IPS-18a (cell line): ENCODE results near the gene LPAR5.
A peak's percentile ranks its signal among the peaks of the same experiment; 100 is the strongest.

Experiments used
- H3K27ac ChIP-seq: one replicate; pipeline ENCODE4 v1.5.1; 2013; ENCODE audit warnings: low read length
- H3K27me3 ChIP-seq: one replicate; pipeline ENCODE4 v1.6.1; 2013; ENCODE audit warnings: mild to moderate bottlenecking, low read length; ENCODE audit not compliant: control insufficient read depth, insufficient read depth
- H3K36me3 ChIP-seq: one replicate; pipeline ENCODE4 v1.6.1; 2013; ENCODE audit warnings: low read depth, low read length; ENCODE audit not compliant: control insufficient read depth
- H3K4me1 ChIP-seq: one replicate; pipeline ENCODE4 v1.6.1; 2013; ENCODE audit warnings: low read depth, low read length; ENCODE audit not compliant: control insufficient read depth
- H3K4me3 ChIP-seq: one replicate; pipeline ENCODE4 v1.5.1; 2013; ENCODE audit warnings: low read length
- H3K9ac ChIP-seq: one replicate; pipeline ENCODE4 v1.6.1; 2013; ENCODE audit warnings: mild to moderate bottlenecking, low read length, moderate library complexity
- H3K9me3 ChIP-seq: one replicate; pipeline ENCODE4 v1.6.1; 2013; ENCODE audit warnings: low read depth, low read length; ENCODE audit not compliant: control insufficient read depth

The LPAR5 gene

DNA sequence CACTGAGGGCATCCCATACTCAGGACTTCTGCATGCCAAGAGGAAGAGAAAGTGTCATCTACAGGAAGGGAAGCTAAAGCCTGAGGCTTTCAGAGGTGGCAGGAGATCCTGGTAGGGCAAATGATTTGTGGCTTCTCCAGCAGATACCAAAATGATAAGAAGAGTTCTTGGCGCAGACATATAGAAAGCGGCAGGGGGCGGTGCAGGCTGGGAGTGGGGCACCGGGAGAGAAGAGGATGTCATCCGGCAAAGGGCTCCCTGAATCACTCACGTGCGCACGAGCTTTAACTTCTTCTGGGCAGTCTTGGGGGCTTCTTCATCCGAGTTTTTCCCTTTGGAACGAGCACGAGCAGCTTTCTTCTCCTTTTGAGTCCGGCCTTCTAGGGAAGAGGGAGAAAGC is 16.6 kb upstream of the LPAR5 start:
- peaks cover 34% of the 10 kb centered on the region for H3K36me3 ChIP-seq

GRCh38 chr12:6650832-6651231 is 15.1 kb upstream of the LPAR5 start:
- Histone ChIP-seq H3K9ac (no peak overlapping the region), H3K9me3 (no peaks in the 10 kb centered on the region), H3K27me3 (peaks cover 8% of the 10 kb centered on the region), H3K4me3 (no peak overlapping the region), H3K4me1 (peaks cover 3% of the 10 kb centered on the region), H3K36me3 (peaks cover 26% of the 10 kb centered on the region), H3K27ac (no peak overlapping the region)

More for the DNA sequence above, 16.6 kb upstream of the LPAR5 start:
- Histone ChIP-seq H3K9ac (no peak overlapping the region), H3K4me3 (no peak overlapping the region), H3K27ac (no peak overlapping the region), H3K4me1 (no peaks in the 10 kb centered on the region), H3K9me3 (no peaks in the 10 kb centered on the region), H3K27me3 (no peaks in the 10 kb centered on the region)

DNA sequence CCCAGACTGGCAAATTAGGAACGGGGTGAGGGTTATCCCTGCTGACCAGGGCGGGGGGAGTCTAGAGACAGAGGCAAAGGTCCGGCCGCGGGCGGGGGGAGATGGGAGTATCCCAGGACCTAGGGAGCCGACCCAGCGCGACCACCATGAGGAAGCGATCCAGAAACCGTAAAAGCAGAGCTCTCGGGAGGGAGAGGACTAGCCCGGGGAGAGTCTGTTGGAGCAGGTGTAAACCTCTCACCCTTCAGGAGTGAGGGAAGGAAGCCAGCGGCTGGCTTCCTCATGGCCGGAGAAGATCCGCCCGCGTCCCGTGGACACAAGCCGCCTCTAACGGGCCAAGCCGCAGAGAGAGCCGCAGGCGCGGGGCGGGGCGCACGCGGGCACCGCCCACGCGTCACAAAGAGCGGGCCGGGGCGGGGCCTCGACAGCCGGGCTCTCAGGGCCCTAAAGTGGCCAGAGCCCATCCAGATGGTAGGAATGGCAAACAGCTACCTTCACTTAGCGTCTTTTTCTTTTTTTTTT is 11.4 kb upstream of the LPAR5 start, which contains the start of gene ACRBP:
Gene ACRBP, minus strand, starts transcription at position 350 of the 522 bp plus-strand sequence. Its CDS starts 66 bp downstream, at position 284.
- Histone ChIP-seq H3K4me1 (peaks cover 3% of the 10 kb centered on the region), H3K27me3 (peaks cover 8% of the 10 kb centered on the region), H3K4me3 (peak within 1 kb of the TSS; percentile 72), H3K9me3 (no peaks in the 10 kb centered on the region), H3K9ac (peak within 1 kb of the TSS; percentile 41), H3K27ac (no peak within 1 kb of the TSS), H3K36me3 (peaks cover 15% of the 10 kb centered on the region)

- Histone ChIP-seq H3K27ac (no peak overlapping the region), H3K4me3 (peak overlapping the region; percentile 72), H3K27me3 (peaks cover 11% of the 10 kb centered on the region), H3K9me3 (no peaks in the 10 kb centered on the region), H3K36me3 (peaks cover 14% of the 10 kb centered on the region), H3K9ac (peak overlapping the region; percentile 41), H3K4me1 (peaks cover 3% of the 10 kb centered on the region)
Measured at GRCh38 chr12:6646276-6647082, 10.7 kb upstream of the LPAR5 start.

DNA sequence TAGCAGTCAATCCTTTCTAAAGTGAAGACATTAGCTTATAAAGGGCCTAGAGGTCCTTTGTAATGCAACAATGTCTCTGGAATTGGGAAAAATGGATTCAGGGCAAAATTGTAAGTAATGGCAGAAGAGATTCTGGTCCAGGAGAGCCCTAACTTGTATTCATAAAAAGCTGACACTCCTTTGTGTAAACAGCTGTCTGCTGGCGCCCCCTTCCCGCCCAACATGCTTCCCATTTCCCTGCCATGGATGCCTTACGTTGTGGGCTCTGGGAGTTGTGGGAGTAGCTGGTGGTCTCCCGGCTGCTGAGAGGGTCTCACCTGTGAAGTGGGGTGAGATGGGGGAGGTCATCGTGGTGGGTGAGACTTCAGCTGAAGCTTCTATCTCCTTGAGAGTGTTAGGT is 9.1 kb upstream of the LPAR5 start:
- Histone ChIP-seq H3K4me3 (no peak overlapping the region), H3K27ac (no peak overlapping the region), H3K9ac (no peak overlapping the region), H3K9me3 (no peaks in the 10 kb centered on the region), H3K4me1 (peaks cover 3% of the 10 kb centered on the region), H3K36me3 (no peaks in the 10 kb centered on the region), H3K27me3 (peaks cover 14% of the 10 kb centered on the region)

DNA sequence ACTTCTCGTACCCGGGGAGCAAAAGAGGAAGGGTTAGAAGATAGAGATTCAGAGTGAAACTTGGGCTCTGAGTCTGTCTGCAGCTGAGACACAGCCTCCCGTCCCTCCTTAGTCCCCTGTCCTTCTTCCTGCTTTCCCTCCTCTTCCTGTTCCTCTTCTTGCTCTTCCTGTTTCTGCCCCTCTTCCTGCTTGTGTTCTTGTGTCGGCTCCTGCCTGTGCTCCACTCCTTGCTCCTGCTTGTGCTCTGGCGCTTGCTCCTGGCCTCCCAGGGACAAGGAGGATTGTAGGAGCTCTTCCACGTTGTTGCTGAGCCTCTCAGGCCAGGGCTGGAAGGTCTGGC is 8.5 kb upstream of the LPAR5 start:
- H3K4me3 ChIP-seq: no peak overlapping the region
- peaks cover 14% of the 10 kb centered on the region for H3K27me3 ChIP-seq
- peaks cover 3% of the 10 kb centered on the region for H3K4me1 ChIP-seq
- H3K36me3 ChIP-seq: no peaks in the 10 kb centered on the region
- no peaks in the 10 kb centered on the region for H3K9me3 ChIP-seq
- no peak overlapping the region for H3K27ac ChIP-seq
- H3K9ac ChIP-seq: no peak overlapping the region

DNA sequence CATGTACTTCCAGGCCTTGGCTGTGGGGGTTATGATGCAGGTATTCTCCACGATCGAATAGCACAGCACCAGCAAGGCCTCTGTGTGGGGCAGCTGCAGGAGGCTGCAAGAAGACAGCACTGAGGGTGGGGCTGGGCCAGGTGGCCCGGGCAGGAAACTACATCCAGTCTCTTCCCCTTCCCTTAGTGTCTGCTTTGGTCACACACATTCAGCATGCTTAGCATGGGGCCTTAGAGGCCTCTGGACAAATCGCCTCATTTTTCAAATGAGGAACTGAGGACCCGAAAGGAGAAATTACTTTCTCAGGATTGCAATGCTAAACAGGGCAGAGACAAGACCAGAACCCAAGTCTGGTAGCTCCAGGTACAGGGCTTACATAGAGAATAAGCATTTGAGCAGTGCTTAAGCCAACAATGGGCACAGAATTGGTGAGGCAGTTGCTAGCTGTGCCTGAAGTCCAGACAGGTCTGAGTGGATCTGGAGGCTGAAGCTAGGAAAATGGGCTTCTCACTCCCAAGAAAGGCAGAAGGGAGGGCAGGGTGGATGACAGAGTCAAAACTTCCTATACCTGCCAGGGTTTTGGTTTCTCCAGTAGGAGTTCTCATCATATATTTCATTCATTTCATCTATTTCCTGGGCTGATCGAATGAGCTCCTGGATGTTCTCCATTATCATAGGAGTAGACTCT is 8.0 kb upstream of the LPAR5 start:
- H3K4me1 ChIP-seq: peaks cover 3% of the 10 kb centered on the region

DNA sequence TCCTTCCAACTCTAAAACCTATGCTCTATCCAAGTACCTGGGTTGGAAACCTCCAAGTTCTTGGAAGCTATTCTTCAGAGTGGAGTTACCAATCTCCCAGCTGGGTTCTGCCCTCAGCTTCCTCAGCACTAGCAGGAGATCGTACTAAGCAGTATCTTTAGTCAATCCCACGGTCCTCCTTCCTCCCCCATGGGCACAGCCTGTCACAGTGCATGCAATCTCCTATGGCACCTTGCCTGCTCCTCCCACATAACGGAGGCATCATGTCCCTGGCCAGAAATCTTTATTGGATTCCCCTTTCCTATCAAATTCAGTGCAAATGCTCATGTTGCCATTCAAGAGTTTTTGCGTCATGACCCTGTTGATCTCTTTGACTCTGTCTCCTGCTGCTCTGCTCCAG is 5.4 kb upstream of the LPAR5 start:
- no peaks in the 10 kb centered on the region for H3K4me1 ChIP-seq

More for the DNA sequence above, 8.0 kb upstream of the LPAR5 start:
- H3K9ac ChIP-seq: no peak overlapping the region
- no peak overlapping the region for H3K27ac ChIP-seq
- no peaks in the 10 kb centered on the region for H3K36me3 ChIP-seq
- H3K4me3 ChIP-seq: no peak overlapping the region
- H3K9me3 ChIP-seq: no peaks in the 10 kb centered on the region
- H3K27me3 ChIP-seq: peaks cover 14% of the 10 kb centered on the region

GRCh38 chr12:6640497-6640896 is 4.7 kb upstream of the LPAR5 start:
- no peak overlapping the region for H3K4me3 ChIP-seq
- H3K36me3 ChIP-seq: no peaks in the 10 kb centered on the region
- H3K9me3 ChIP-seq: no peaks in the 10 kb centered on the region
- H3K9ac ChIP-seq: no peak overlapping the region
- no peak overlapping the region for H3K27ac ChIP-seq
- H3K4me1 ChIP-seq: no peaks in the 10 kb centered on the region
- peaks cover 6% of the 10 kb centered on the region for H3K27me3 ChIP-seq

More for the DNA sequence above, 5.4 kb upstream of the LPAR5 start:
- H3K27ac ChIP-seq: no peak overlapping the region
- no peaks in the 10 kb centered on the region for H3K36me3 ChIP-seq
- H3K27me3 ChIP-seq: peaks cover 6% of the 10 kb centered on the region
- H3K4me3 ChIP-seq: no peak overlapping the region
- no peak overlapping the region for H3K9ac ChIP-seq
- H3K9me3 ChIP-seq: no peaks in the 10 kb centered on the region

DNA sequence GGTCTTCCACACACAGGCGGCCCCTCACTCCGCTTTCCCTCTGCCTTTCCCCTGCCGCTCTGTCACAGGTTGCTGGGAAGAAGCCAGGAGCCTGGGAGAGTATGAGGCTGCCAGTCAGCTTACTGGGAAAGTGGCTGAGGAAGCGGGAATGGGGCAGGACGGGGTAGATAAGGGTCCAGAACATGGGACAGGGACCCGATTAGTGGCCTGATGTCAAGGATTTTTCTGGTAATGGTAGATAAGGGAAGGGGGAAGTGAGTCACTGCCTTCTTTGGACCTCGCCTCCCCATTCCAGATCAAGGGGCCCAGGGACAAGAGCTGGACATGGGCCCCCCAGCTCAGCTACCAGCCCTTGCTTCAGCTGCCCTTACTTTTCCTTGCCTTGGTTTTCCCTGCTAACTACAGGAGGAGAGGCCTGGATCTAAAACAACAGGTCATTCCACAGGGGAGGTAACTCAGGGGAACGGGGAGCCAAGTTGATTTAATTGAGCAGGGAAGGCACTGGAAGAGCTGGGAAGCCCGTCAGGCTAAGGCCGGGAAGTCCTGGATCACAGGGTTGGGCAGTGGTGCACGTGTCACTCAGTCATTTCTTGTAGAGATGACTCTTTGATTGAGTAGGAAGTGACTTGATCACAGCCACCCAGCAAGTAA is 3.5 kb upstream of the LPAR5 start:
- Histone ChIP-seq H3K9ac (no peak overlapping the region), H3K27ac (no peak overlapping the region), H3K4me1 (no peaks in the 10 kb centered on the region), H3K9me3 (no peaks in the 10 kb centered on the region), H3K27me3 (peaks cover 6% of the 10 kb centered on the region), H3K36me3 (no peaks in the 10 kb centered on the region), H3K4me3 (no peak overlapping the region)

- H3K9ac ChIP-seq: no peak overlapping the region
- H3K27ac ChIP-seq: no peak overlapping the region
- H3K36me3 ChIP-seq: no peaks in the 10 kb centered on the region
- no peaks in the 10 kb centered on the region for H3K9me3 ChIP-seq
- no peaks in the 10 kb centered on the region for H3K4me1 ChIP-seq
- peaks cover 6% of the 10 kb centered on the region for H3K27me3 ChIP-seq
- no peak overlapping the region for H3K4me3 ChIP-seq
Measured at GRCh38 chr12:6638305-6638704, 2.5 kb upstream of the LPAR5 start.
